Measurements from ENCODE around the gene SP2. TPM values are rescaled to one million over a fixed set of nuclear protein-coding genes. Genes with fewer than 3 reads are reported as not detected.

Gene SP2
- total RNA-seq, 1 donor from 2014 or later, result 18.6 TPM

DNA sequence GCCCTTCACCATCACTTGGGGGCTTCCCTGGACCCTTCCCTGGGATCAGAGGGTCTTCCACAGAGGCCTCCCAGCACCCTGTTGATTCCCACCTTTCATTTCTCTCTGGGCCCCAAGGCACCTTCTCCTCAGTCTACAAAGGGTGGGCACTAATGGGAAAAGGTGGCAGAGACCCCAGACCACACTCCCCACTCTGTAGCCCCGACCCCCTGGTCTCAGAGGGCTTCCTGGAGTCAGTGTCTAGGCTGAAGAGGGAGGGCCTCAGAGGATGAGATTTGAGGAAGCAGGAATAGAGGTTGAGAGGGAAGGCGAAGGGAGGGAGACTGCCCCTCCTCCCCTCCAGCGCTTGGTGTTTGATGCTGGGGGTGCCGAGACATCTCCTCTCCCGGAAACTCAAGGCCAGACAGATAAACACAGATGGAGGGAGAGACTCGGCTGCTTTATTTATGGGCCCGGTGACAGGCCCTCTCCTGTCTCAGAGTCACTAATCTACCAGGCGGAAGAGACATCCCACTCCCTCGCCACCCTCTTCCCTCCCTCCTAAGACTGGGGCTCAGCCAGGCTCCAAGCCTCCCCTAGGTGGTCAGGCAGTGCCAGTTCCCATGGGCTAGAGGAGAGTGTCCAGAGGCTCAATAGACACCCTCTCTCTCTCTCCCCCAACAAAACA lies 18.5 kb upstream of the SP2 start:
- peaks cover 9% of the 10 kb centered on the region for H3K4me1 Mint-ChIP-seq (ENCODE audit: low read depth)
- H3K27me3 Mint-ChIP-seq, result peaks cover 38% of the 10 kb centered on the region
- TF ChIP-seq, protein P1, sequence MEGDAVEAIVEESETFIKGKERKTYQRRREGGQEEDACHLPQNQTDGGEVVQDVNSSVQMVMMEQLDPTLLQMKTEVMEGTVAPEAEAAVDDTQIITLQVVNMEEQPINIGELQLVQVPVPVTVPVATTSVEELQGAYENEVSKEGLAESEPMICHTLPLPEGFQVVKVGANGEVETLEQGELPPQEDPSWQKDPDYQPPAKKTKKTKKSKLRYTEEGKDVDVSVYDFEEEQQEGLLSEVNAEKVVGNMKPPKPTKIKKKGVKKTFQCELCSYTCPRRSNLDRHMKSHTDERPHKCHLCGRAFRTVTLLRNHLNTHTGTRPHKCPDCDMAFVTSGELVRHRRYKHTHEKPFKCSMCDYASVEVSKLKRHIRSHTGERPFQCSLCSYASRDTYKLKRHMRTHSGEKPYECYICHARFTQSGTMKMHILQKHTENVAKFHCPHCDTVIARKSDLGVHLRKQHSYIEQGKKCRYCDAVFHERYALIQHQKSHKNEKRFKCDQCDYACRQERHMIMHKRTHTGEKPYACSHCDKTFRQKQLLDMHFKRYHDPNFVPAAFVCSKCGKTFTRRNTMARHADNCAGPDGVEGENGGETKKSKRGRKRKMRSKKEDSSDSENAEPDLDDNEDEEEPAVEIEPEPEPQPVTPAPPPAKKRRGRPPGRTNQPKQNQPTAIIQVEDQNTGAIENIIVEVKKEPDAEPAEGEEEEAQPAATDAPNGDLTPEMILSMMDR (IDR thresholded peaks at IDR 0.05; ENCODE audit: unreplicated experiment), result no peak
- DNase-seq (ENCODE audit: low spot score, unreplicated experiment), result no peak
- no peaks in the 10 kb centered on the region for H3K9me3 Mint-ChIP-seq (ENCODE audit: low read depth)
- no peak overlapping the region for H3K4me3 Mint-ChIP-seq (ENCODE audit: low read depth)
- H3K27ac Mint-ChIP-seq, result no peak overlapping the region
- H3K36me3 Mint-ChIP-seq (ENCODE audit: insufficient read depth), result no peaks in the 10 kb centered on the region

DNA sequence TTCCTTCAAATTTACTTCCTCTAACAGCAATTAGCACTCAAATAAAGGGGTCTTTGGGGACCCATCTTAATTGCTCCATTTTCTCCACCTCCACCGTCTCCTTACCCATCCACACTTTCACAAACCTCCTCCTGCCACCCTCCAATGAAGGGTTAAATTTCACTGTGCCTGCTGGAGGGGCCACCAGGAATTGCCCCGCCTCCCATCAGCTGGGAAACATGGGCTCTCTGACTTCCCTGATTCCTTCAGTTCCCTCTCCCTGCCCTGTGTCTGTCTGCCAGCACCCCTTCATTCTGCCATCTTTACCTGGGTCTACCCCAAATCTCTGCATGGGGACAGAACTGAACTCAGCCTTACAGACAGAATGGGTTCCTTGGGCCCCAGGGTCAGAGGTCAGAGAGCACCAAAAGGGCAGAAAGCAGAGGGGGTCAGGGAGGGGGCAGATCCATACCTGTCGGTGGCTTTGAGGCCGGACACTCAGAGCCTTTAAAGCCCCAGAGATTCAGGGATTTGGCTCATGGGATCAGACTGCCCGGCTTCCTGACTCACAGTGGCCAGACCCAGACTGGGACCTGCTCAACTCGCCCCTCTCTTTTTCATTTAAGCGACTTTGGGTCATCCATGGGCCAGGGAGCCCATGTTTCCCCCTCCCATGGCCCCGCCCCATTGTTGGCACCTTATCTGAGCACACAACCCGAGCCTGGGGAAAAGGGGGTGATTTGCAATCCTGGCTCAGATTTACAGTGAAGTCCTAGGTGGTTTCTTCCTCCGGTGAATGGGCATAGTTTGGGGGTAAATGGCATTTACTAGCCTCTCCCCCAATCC lies 17.6 kb upstream of the SP2 start:
- H3K4me3 Mint-ChIP-seq (ENCODE audit: low read depth), result no peak overlapping the region
- no peak overlapping the region for H3K27ac Mint-ChIP-seq
- DNase-seq (ENCODE audit: low spot score, unreplicated experiment), result no peak
- H3K27me3 Mint-ChIP-seq, result peaks cover 34% of the 10 kb centered on the region
- TF ChIP-seq, protein P1 (IDR thresholded peaks at IDR 0.05; ENCODE audit: unreplicated experiment), result no peak
- peaks cover 9% of the 10 kb centered on the region for H3K4me1 Mint-ChIP-seq (ENCODE audit: low read depth)
- no peaks in the 10 kb centered on the region for H3K36me3 Mint-ChIP-seq (ENCODE audit: insufficient read depth)
- no peaks in the 10 kb centered on the region for H3K9me3 Mint-ChIP-seq (ENCODE audit: low read depth)

DNA sequence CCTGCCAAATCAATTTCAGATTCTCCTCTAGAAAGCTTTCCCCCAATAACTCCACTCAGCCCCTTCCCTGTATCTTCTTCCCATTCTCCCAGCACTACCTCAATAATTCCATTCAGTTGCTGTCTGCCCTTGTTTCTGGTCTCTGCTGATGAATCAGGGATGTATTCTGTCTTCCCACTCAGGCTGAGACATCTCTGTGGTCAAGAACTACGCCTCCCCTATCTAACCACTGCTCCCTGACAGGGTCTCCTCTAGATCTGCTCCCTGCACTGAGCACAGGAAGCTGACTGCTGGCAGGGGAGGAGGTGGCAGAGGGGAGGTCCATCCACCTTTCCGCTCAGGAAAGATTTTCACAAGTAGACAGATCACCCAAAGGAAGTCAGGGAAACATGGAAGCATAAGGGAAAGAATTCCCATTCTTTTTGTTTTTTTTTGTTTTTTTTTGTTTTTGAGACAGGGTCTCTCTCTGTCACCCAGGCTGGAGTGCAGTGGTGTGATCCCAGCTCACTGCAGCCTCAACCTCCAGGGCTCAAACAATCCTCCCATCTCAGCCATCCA lies 16.9 kb upstream of the SP2 start:
- no peak for DNase-seq (ENCODE audit: low spot score, unreplicated experiment)
- TF ChIP-seq, protein P1 (IDR thresholded peaks at IDR 0.05; ENCODE audit: unreplicated experiment), result no peak
- Mint-ChIP-seq H3K4me3 (ENCODE audit: low read depth) (no peak overlapping the region), H3K4me1 (ENCODE audit: low read depth) (peaks cover 14% of the 10 kb centered on the region), H3K36me3 (ENCODE audit: insufficient read depth) (no peaks in the 10 kb centered on the region), H3K9me3 (ENCODE audit: low read depth) (no peaks in the 10 kb centered on the region), H3K27ac (no peak overlapping the region), H3K27me3 (peaks cover 28% of the 10 kb centered on the region)

DNA sequence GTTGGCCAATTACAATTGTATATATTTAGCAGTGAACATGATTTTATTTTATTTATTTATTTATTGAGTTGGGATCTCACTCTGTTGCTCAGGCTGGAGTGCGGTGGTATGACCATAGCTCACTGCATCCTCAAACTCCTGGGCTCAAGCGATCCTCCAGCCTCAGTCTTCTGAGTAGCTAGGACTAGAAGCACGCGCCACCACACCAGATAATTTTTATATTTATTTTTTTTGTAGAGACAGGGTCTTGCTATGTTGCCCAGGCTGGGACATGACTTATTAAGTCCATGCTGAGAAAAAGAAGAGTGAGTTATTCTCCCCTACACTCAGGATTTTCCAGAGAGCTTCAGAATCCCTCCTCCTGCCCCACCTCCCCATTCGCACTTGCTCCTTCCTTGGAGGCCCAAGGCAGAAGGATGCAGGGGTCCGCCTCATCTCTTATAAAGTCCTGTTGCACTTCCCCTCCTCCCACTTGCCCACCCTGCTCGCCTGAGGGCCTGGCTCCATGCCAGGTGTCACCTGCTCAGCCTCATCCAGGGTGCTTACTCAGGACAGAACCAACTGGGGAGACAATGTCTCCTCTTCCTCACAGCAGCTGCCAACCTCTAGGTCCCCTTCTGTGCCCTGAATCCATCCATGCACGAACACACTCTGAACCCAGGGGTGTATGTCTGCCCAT lies 16.1 kb upstream of the SP2 start:
- TF ChIP-seq, protein P1 (IDR thresholded peaks at IDR 0.05; ENCODE audit: unreplicated experiment), result no peak
- DNase-seq (ENCODE audit: low spot score, unreplicated experiment), result no peak
- Mint-ChIP-seq H3K27ac (no peak overlapping the region), H3K4me3 (ENCODE audit: low read depth) (no peak overlapping the region), H3K36me3 (ENCODE audit: insufficient read depth) (no peaks in the 10 kb centered on the region), H3K9me3 (ENCODE audit: low read depth) (no peaks in the 10 kb centered on the region), H3K4me1 (ENCODE audit: low read depth) (peaks cover 16% of the 10 kb centered on the region), H3K27me3 (peaks cover 22% of the 10 kb centered on the region)

DNA sequence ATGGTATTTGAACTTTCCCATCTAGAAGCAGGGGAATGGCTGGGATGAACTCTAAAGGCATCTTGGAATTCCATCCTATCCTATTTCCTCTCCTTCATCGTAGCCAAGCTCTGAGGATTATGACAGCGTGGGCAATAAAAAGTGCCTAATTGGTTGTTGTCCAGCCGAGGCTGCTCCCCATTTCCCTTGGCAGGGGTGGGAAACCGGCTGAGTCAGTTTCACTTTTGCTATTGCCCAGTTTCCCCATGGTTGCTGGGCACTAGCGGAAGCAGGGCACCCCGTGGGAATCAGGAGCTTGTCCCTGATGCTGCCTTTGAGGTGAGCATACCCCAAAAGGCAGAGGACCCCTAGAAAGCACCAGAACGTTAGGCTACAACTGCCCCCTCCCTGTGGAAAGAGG lies 13.8 kb upstream of the SP2 start:
- Mint-ChIP-seq H3K4me3 (ENCODE audit: low read depth) (no peak overlapping the region), H3K9me3 (ENCODE audit: low read depth) (no peaks in the 10 kb centered on the region), H3K36me3 (ENCODE audit: insufficient read depth) (no peaks in the 10 kb centered on the region), H3K4me1 (ENCODE audit: low read depth) (peaks cover 16% of the 10 kb centered on the region), H3K27me3 (peaks cover 11% of the 10 kb centered on the region), H3K27ac (no peak overlapping the region)
- TF ChIP-seq, protein P1 (IDR thresholded peaks at IDR 0.05; ENCODE audit: unreplicated experiment), result no peak
- no peak for DNase-seq (ENCODE audit: low spot score, unreplicated experiment)
